ENCODE measurements around the gene NCR3LG1. TPM values are rescaled to one million over a fixed set of nuclear protein-coding genes. Genes with fewer than 3 reads are reported as not detected.
A peak's percentile ranks its signal among the peaks of the same experiment; 100 is the strongest.

NCR3LG1 gene
- total and polyA plus RNA-seq, 4 donors, result 0.18 to 0.75 (median 0.38) TPM

- peaks cover 0 to 4% (median 0%) of the 10 kb centered on the region in 4 donors for H3K36me3 ChIP-seq (ENCODE audit: control insufficient read depth in 4 of 4, insufficient read depth in 3 of 4, low read depth in 1 of 4, low read length in 3 of 4)
- H3K9ac ChIP-seq (ENCODE audit: low read depth in 1 of 2, low read length in 2 of 2), result no peak overlapping the region
- TF ChIP-seq RXRA (IDR thresholded peaks at IDR 0.05), result no peak
- no peak for TF ChIP-seq ATF3 (IDR thresholded peaks at IDR 0.05)
- TF ChIP-seq HNF4A (conservative IDR thresholded peaks at IDR 0.05), result no peak
- TF ChIP-seq HNF4G (IDR thresholded peaks at IDR 0.05), result no peak
- TF ChIP-seq REST (IDR thresholded peaks at IDR 0.05), result no peak
- no peak for TF ChIP-seq ZBTB33 (IDR thresholded peaks at IDR 0.05)
- TF ChIP-seq EGR1 (IDR thresholded peaks at IDR 0.05; ENCODE audit: low read depth in 2 of 2), result no peak
- no peak for TF ChIP-seq SP1 (IDR thresholded peaks at IDR 0.05)
- TF ChIP-seq NR2F2 (IDR thresholded peaks at IDR 0.05), result no peak
- no peak for TF ChIP-seq FOXA2 (IDR thresholded peaks at IDR 0.05)
- DNase-seq (ENCODE audit: low spot score), result no peak
- WGBS, result 55% methylated on average over 3 of the region's 3 CpGs
- H3K9me3 ChIP-seq (ENCODE audit: control insufficient read depth in 4 of 4, low read length in 3 of 4), result peaks cover 36 to 58% (median 44%) of the 10 kb centered on the region in 4 donors
- H3K27ac ChIP-seq (ENCODE audit: low read depth in 1 of 2, low read length in 2 of 2), result no peak overlapping the region
- no peaks in the 10 kb centered on the region for H3K4me1 ChIP-seq (ENCODE audit: control insufficient read depth in 4 of 4, insufficient read depth in 4 of 4, low read length in 3 of 4)
- peak overlapping the region in 1 of 3 donors; percentile 42 for H3K4me3 ChIP-seq (ENCODE audit: low read depth in 1 of 3, low read length in 3 of 3)
- no peaks in the 10 kb centered on the region for H3K27me3 ChIP-seq (ENCODE audit: control insufficient read depth in 4 of 4, insufficient read depth in 4 of 4, low read length in 3 of 4)
Measured at GRCh38 chr11:17371614-17372013, 20.0 kb downstream of the NCR3LG1 start.

GRCh38 chr11:17375547-17375946, 23.9 kb downstream of the NCR3LG1 start:
- no peak overlapping the region for H3K4me3 ChIP-seq (ENCODE audit: low read depth in 1 of 3, low read length in 3 of 3)
- no peak for DNase-seq (ENCODE audit: low spot score)
- H3K27ac ChIP-seq (ENCODE audit: low read depth in 1 of 2, low read length in 2 of 2), result no peak overlapping the region
- no peaks in the 10 kb centered on the region for H3K4me1 ChIP-seq (ENCODE audit: control insufficient read depth in 4 of 4, insufficient read depth in 4 of 4, low read length in 3 of 4)
- TF ChIP-seq REST (IDR thresholded peaks at IDR 0.05), result no peak
- no peak for TF ChIP-seq HNF4G (IDR thresholded peaks at IDR 0.05)
- TF ChIP-seq ZBTB33 (IDR thresholded peaks at IDR 0.05), result no peak
- TF ChIP-seq RAD21 (IDR thresholded peaks at IDR 0.05), result no peak
- TF ChIP-seq EGR1 (IDR thresholded peaks at IDR 0.05; ENCODE audit: low read depth in 2 of 2), result no peak
- no peak for TF ChIP-seq FOXA1 (IDR thresholded peaks at IDR 0.05)
- TF ChIP-seq JUND (IDR thresholded peaks at IDR 0.05), result no peak
- peaks cover 0 to 4% (median 0%) of the 10 kb centered on the region in 4 donors for H3K36me3 ChIP-seq (ENCODE audit: control insufficient read depth in 4 of 4, insufficient read depth in 3 of 4, low read depth in 1 of 4, low read length in 3 of 4)
- H3K9ac ChIP-seq (ENCODE audit: low read depth in 1 of 2, low read length in 2 of 2), result no peak overlapping the region
- H3K9me3 ChIP-seq (ENCODE audit: control insufficient read depth in 4 of 4, low read length in 3 of 4), result peaks cover 27 to 45% (median 35%) of the 10 kb centered on the region in 4 donors
- WGBS, result 92% methylated on average over 5 of the region's 5 CpGs
- no peaks in the 10 kb centered on the region for H3K27me3 ChIP-seq (ENCODE audit: control insufficient read depth in 4 of 4, insufficient read depth in 4 of 4, low read length in 3 of 4)
